Measurements from ENCODE around the gene SELENOW.

- TF ChIP-seq EZH2 (IDR thresholded peaks at IDR 0.05; ENCODE audit: insufficient read depth, poor library complexity, severe bottlenecking): no peak
- TF ChIP-seq EZH2phosphoT487 (IDR thresholded peaks at IDR 0.05; ENCODE audit: insufficient read depth, low read depth): no peak
Observed at GRCh38 chr19:47813304-47813994, 34.9 kb downstream of the SELENOW start.
